ENCODE measurements around the gene TIGD2. TPM values are rescaled to one million over a fixed set of nuclear protein-coding genes. Genes with fewer than 3 reads are reported as not detected.

TIGD2 gene
- total and polyA plus RNA-seq, 2 experiments from 2014 or later, result 2.1 to 6.7 TPM

DNA sequence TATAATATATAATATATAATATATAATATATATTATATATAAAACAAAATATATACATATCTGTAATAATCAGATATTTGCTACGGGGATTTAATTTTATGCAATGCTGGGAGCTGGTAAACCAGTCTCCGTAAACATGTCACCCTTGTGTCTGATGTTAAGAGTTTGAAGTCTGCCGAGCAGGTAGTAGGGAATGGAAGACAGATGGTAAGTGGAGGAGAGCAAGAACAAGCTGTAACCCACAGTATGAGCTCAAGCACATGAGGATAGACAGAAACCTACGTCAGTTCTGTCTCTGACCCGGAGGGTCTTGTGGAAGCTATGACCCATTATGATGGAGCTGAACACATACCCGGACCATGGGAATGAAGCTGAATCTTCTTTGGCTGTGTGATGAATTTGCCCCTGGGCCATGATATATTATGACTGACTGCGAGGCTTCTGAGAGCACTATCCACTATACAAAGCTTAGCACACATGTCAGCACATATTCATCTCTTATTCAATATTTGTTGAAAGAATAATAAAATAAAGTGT lies 46.2 kb downstream of the TIGD2 start:
- Mint-ChIP-seq H3K4me3 (no peak overlapping the region), H3K27ac (no peak overlapping the region), H3K4me1 (peaks cover 16% of the 10 kb centered on the region), H3K36me3 (ENCODE audit: low read depth) (no peaks in the 10 kb centered on the region), H3K27me3 (ENCODE audit: insufficient read depth, low read depth, poor library complexity) (no peaks in the 10 kb centered on the region), H3K9me3 (no peaks in the 10 kb centered on the region)
- no peak overlapping the region for H3K4me3 ChIP-seq
- peaks cover 10% of the 10 kb centered on the region; the same call in 1 of the 2 replicates for H3K4me1 ChIP-seq (ENCODE audit: insufficient read depth)
- H3K79me2 ChIP-seq (replicated peaks; ENCODE audit: insufficient read depth), result no peaks in the 10 kb centered on the region
- H3K27me3 ChIP-seq (ENCODE audit: insufficient read depth), result no peaks in the 10 kb centered on the region
- no peaks in the 10 kb centered on the region for H3F3A ChIP-seq (replicated peaks; ENCODE audit: low read depth)
- H3K27ac ChIP-seq (ENCODE audit: low read depth), result no peak overlapping the region
- no peak for ATAC-seq
- no peaks in the 10 kb centered on the region for H4K20me1 ChIP-seq (replicated peaks; ENCODE audit: insufficient read depth)
- no peak overlapping the region for H3K4me2 ChIP-seq
- H2AFZ ChIP-seq, result no peak overlapping the region
- H3K9me2 ChIP-seq (ENCODE audit: insufficient read depth), result no peaks in the 10 kb centered on the region
- no peaks in the 10 kb centered on the region for H3K36me3 ChIP-seq (ENCODE audit: insufficient read depth)
- no peak for DNase-seq (ENCODE audit: low spot score)
- TF ChIP-seq, protein P1, sequence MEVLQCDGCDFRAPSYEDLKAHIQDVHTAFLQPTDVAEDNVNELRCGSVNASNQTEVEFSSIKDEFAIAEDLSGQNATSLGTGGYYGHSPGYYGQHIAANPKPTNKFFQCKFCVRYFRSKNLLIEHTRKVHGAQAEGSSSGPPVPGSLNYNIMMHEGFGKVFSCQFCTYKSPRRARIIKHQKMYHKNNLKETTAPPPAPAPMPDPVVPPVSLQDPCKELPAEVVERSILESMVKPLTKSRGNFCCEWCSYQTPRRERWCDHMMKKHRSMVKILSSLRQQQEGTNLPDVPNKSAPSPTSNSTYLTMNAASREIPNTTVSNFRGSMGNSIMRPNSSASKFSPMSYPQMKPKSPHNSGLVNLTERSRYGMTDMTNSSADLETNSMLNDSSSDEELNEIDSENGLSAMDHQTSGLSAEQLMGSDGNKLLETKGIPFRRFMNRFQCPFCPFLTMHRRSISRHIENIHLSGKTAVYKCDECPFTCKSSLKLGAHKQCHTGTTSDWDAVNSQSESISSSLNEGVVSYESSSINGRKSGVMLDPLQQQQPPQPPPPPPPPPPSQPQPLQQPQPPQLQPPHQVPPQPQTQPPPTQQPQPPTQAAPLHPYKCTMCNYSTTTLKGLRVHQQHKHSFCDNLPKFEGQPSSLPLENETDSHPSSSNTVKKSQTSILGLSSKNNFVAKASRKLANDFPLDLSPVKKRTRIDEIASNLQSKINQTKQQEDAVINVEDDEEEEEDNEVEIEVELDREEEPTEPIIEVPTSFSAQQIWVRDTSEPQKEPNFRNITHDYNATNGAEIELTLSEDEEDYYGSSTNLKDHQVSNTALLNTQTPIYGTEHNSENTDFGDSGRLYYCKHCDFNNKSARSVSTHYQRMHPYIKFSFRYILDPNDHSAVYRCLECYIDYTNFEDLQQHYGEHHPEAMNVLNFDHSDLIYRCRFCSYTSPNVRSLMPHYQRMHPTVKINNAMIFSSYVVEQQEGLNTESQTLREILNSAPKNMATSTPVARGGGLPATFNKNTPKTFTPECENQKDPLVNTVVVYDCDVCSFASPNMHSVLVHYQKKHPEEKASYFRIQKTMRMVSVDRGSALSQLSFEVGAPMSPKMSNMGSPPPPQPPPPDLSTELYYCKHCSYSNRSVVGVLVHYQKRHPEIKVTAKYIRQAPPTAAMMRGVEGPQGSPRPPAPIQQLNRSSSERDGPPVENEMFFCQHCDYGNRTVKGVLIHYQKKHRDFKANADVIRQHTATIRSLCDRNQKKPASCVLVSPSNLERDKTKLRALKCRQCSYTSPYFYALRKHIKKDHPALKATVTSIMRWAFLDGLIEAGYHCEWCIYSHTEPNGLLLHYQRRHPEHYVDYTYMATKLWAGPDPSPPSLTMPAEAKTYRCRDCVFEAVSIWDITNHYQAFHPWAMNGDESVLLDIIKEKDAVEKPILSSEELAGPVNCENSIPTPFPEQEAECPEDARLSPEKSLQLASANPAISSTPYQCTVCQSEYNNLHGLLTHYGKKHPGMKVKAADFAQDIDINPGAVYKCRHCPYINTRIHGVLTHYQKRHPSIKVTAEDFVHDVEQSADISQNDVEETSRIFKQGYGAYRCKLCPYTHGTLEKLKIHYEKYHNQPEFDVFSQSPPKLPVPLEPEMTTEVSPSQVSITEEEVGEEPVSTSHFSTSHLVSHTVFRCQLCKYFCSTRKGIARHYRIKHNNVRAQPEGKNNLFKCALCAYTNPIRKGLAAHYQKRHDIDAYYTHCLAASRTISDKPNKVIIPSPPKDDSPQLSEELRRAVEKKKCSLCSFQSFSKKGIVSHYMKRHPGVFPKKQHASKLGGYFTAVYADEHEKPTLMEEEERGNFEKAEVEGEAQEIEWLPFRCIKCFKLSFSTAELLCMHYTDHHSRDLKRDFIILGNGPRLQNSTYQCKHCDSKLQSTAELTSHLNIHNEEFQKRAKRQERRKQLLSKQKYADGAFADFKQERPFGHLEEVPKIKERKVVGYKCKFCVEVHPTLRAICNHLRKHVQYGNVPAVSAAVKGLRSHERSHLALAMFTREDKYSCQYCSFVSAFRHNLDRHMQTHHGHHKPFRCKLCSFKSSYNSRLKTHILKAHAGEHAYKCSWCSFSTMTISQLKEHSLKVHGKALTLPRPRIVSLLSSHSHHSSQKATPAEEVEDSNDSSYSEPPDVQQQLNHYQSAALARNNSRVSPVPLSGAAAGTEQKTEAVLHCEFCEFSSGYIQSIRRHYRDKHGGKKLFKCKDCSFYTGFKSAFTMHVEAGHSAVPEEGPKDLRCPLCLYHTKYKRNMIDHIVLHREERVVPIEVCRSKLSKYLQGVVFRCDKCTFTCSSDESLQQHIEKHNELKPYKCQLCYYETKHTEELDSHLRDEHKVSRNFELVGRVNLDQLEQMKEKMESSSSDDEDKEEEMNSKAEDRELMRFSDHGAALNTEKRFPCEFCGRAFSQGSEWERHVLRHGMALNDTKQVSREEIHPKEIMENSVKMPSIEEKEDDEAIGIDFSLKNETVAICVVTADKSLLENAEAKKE (CRISPR knock-in tag; IDR thresholded peaks at IDR 0.05), result no peak
- TF ChIP-seq, protein P2, sequence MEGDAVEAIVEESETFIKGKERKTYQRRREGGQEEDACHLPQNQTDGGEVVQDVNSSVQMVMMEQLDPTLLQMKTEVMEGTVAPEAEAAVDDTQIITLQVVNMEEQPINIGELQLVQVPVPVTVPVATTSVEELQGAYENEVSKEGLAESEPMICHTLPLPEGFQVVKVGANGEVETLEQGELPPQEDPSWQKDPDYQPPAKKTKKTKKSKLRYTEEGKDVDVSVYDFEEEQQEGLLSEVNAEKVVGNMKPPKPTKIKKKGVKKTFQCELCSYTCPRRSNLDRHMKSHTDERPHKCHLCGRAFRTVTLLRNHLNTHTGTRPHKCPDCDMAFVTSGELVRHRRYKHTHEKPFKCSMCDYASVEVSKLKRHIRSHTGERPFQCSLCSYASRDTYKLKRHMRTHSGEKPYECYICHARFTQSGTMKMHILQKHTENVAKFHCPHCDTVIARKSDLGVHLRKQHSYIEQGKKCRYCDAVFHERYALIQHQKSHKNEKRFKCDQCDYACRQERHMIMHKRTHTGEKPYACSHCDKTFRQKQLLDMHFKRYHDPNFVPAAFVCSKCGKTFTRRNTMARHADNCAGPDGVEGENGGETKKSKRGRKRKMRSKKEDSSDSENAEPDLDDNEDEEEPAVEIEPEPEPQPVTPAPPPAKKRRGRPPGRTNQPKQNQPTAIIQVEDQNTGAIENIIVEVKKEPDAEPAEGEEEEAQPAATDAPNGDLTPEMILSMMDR (conservative IDR thresholded peaks at IDR 0.05; ENCODE audit: low read depth in 2 of 2), result no peak
- TF ChIP-seq EZH2phosphoT487 (IDR thresholded peaks at IDR 0.05; ENCODE audit: unreplicated experiment) (no peak), ZNF114 (CRISPR knock-in tag; IDR thresholded peaks at IDR 0.05) (no peak), JUNB (IDR thresholded peaks at IDR 0.05; ENCODE audit: unreplicated experiment) (no peak), STAT1 (IDR thresholded peaks at IDR 0.05; ENCODE audit: unreplicated experiment) (no peak), NANOG (IDR thresholded peaks at IDR 0.05; ENCODE audit: borderline replicate concordance) (no peak)

Measured in GM23338 (cell line).